Kidney epithelial cell (primary cell): ENCODE measurements around the gene INPP5A. TPM values are rescaled to one million over a fixed set of nuclear protein-coding genes. Genes with fewer than 3 reads are reported as not detected.
A peak's percentile ranks its signal among the peaks of the same experiment; 100 is the strongest.

Experiments
- DNase-seq: peaks from one replicate; pipeline ENCODE4 v3.0.0-alpha.2; 2010; ENCODE audit warnings: low read depth
- H3K27me3 ChIP-seq: 2 replicates; pipeline ENCODE4 v1.6.0; 2011; ENCODE audit warnings: low read length; ENCODE audit not compliant: control insufficient read depth, insufficient read depth
- H3K36me3 ChIP-seq: 2 replicates; pipeline ENCODE4 v1.5.1; 2011; ENCODE audit warnings: low read length; ENCODE audit not compliant: control insufficient read depth, insufficient read depth
- H3K4me3 ChIP-seq: 2 replicates; pipeline ENCODE4 v1.5.1; 2011; ENCODE audit warnings: low read depth, mild to moderate bottlenecking, control low read depth, low read length
- total RNA-seq: library from RNA; depleted of rRNA; stranded (reverse); fragments of >200 nt; gene quantifications from 2 replicates; pipeline ENCODE4 v1.2.3, GENCODE V29; 2015
- TF ChIP-seq, protein P1 (sequence below): IDR thresholded peaks from 2 replicates; pipeline ENCODE4 v1.5.1; 2011; ENCODE audit warnings: mild to moderate bottlenecking, moderate library complexity, low read length, control low read depth, inconsistent platforms; ENCODE audit not compliant: insufficient read depth, poor library complexity, severe bottlenecking

The INPP5A gene
- total RNA-seq, 1 donor from 2014 or later = 45.1 TPM

DNA sequence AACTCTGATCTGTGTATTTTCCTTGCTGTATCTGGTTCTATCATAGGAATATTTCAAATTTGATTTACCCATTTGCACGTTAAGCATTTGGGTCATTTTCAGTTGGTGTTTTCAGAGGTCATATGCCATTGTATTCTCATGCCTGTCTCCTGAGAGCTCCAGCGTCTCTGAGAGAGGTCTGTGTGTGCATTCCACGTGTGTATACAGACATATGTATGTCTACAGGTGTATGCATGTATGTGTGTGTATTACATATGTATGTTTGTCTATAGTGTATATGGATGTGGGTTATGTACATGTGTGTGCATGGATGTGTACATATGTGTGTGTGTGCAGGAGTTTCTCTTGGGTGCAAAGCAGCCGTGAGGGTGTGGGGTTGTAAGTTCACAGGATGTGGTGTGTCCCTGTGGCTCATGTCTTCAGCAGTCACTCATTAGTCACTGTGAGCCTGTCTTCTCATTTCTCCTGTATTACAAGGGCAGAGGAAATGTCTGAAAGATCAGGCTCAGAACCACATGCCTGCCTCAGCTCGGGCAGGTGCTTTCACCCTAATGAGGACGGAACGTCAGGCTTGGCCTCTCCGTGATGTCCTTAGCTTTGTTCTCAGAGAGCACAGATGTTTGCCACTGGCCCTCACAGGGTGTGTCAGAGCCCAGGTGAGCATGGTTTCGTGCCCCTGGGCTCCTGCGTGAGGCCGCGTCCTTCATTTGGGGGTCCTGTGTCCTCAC lies 146.7 kb downstream of the INPP5A start:
- Histone ChIP-seq H3K4me3 (no peak overlapping the region), H3K36me3 (no peaks in the 10 kb centered on the region), H3K27me3 (no peaks in the 10 kb centered on the region)
- no peak for DNase-seq
- TF ChIP-seq, protein P1, sequence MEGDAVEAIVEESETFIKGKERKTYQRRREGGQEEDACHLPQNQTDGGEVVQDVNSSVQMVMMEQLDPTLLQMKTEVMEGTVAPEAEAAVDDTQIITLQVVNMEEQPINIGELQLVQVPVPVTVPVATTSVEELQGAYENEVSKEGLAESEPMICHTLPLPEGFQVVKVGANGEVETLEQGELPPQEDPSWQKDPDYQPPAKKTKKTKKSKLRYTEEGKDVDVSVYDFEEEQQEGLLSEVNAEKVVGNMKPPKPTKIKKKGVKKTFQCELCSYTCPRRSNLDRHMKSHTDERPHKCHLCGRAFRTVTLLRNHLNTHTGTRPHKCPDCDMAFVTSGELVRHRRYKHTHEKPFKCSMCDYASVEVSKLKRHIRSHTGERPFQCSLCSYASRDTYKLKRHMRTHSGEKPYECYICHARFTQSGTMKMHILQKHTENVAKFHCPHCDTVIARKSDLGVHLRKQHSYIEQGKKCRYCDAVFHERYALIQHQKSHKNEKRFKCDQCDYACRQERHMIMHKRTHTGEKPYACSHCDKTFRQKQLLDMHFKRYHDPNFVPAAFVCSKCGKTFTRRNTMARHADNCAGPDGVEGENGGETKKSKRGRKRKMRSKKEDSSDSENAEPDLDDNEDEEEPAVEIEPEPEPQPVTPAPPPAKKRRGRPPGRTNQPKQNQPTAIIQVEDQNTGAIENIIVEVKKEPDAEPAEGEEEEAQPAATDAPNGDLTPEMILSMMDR = no peak

DNA sequence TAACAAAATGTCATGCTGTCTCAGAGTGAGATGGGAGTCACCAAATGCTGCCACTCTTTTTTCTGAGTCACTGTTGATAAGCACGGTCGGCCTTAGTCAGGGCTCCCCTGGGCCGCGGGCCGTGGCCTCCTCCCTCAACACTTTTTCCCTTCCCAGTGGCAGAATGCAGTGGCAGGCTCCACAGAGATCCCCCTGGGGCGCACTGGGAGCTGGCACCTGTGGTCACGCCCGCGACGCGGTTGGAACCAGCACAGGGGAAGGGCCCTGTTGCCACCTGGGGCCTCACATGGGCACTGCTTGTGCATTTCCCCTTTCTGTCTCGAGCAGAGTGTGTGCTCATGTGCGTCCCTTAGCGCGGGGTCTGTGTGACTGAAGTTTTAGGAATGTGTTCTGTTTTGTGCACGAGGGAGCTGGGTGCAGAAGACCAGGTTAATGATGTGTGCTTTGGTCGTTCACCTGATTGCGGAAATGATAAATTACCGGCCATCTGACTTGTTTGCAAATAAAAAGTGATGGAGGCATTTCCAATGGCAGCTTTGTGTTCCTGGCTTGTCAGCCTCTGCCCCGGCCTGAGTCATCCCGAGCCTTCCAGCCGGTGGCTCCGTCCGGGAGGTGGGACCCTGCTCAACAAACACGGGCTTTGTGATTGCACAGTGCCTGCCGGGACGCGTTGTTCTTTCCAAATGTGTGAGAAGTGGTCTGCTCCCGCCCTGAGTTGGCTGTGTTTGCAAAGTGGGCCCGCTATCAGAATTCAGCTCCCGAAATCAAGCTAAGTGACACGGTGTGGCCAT lies 147.7 kb downstream of the INPP5A start:
- DNase-seq = peak; percentile 78
- Histone ChIP-seq H3K36me3 (no peaks in the 10 kb centered on the region), H3K4me3 (no peak overlapping the region), H3K27me3 (no peaks in the 10 kb centered on the region)
- TF ChIP-seq, protein P1 = peak; percentile 15

DNA sequence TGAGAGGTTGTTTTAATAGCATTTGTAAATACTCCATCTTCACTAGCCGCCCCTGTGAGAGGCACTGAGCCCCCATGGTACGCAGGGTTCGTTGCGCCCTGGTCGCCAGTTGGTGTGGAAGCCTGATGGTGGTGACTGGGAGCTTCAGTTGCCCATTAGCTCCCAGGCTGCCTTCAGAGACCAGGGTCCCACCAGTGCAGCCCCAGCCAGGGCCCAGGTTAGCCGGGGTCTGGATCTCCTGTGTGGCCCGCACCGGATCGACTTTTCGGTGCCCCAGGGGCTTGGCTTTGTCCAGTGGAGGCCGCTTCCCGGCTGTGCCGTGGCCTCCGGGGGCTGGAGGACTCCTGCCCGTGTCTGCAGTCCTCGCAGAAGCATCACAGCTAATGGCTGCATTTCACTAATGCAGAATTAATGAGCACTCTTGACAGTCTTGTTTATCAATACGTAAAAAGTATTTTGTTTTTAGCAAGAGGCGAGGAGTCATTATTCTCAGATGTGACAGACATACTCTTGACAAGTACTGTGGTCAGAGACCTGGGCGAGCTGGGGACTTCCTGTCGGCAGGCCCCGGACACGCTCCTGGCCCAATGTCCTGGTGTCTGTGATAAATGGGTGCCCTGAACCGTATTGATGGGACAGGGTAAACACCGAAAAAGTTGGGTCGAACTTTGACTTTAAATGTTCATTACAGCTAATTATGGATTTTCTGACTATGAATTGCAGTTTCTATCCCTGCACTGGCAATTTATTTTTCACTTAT lies 148.5 kb downstream of the INPP5A start:
- TF ChIP-seq, protein P1 = no peak
- H3K36me3 ChIP-seq = no peaks in the 10 kb centered on the region
- no peak overlapping the region for H3K4me3 ChIP-seq
- no peaks in the 10 kb centered on the region for H3K27me3 ChIP-seq
- no peak for DNase-seq

DNA sequence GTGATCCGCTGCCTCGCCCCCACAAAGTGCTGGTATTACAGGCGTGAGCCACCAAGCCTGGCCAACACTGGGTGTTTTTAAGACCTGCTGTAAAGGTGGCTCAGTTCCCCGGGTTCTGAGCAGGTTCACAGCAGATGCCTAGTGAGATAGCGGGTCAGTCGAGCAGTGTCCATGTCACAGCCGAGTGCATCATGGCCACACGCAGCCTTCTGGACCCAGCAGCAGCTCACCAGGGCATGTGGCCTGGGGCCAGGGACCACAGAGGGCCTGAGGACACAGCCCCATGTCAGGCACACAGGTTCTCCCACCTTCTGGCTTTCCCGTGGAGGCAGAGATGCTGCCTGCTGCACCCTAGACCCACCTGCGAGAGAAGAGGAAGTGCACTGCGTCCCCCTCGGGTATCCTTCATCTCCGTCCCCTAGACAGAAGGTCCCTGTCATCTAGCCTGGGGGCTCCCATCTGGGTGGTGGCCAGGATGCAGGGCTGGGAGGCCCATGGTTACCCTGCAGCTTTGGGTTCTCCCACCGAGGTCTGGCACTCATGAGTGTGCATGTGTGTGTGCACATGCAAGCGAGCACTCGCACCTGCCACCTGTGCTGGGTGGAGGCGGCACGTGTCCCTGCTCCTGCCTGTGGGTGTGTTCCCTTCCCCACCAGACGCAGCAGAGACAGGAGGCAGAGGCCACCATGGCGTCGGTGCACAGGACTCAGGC lies 149.8 kb downstream of the INPP5A start:
- H3K36me3 ChIP-seq = no peaks in the 10 kb centered on the region
- TF ChIP-seq, protein P1 = no peak
- DNase-seq = no peak
- no peak overlapping the region for H3K4me3 ChIP-seq
- no peaks in the 10 kb centered on the region for H3K27me3 ChIP-seq

DNA sequence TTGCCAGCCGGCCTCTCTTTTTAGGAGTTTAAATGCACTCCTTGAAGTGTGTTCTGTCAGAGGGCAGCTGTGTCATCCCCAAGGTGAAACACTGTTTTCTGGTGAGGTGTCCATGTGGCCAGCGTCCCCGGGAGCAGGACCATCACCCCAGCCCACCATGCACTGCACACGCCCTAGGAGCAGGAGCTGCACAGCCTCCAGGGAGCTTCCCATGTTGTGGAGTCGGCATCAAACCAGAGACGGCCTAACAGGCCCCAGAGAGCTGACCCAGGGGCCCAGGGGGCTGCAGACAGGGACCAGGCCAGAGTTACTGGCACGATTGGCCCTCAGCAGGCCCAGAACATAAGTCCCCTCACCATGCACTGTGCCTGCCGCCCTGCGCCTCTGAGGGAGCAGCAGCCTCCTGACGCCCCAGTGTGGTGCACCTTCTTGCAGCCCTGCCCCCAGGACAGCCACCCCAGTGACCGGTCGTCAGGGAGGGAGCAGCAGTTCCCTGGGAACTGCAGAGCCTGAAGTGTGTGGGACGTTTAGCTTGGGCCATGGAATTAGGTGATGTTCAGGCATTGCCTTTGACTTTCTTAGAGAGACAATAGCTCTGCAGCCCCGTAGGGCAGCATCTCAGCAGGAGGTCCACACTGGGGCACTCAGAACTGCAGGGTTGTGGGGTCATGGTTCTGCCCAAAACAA lies 150.4 kb downstream of the INPP5A start:
- no peak overlapping the region for H3K4me3 ChIP-seq
- DNase-seq = no peak
- no peaks in the 10 kb centered on the region for H3K36me3 ChIP-seq
- TF ChIP-seq, protein P1 = no peak
- H3K27me3 ChIP-seq = no peaks in the 10 kb centered on the region
